GOT3 (cell line): Measurements from ENCODE around the gene ERMN.
"Not testable (repeated sequence)": the region's sequence is repeated elsewhere in the genome, so short reads cannot be mapped to it uniquely, and the experiment has no call there.

Experiments
- DNase-seq: peaks from one replicate; lab custom pipeline; 2025; ENCODE audit warnings: mixed read lengths; lab: John Stamatoyannopoulos, UW

The ERMN gene

GRCh38 chr2:157325786-157326185 lies at the start of gene ERMN:
Gene ERMN, minus strand, starts transcription at chr2:157325824. Its CDS starts 182 bp downstream, at chr2:157325642.
- DNase-seq: no peak

- DNase-seq: no peak
These were observed 49.8 kb upstream of the ERMN start for GRCh38 chr2:157375384-157375783.

GRCh38 chr2:157368508-157368907 lies 42.9 kb upstream of the ERMN start:
- not testable (repeated sequence) for DNase-seq

- DNase-seq: no peak
These were observed 42.1 kb upstream of the ERMN start for GRCh38 chr2:157367704-157368103.

- DNase-seq: no peak
These were observed 38.8 kb upstream of the ERMN start for GRCh38 chr2:157364257-157364974.

GRCh38 chr2:157363612-157364101 lies 38.0 kb upstream of the ERMN start:
- DNase-seq: no peak

GRCh38 chr2:157362627-157363026 lies 37.0 kb upstream of the ERMN start:
- DNase-seq: no peak

- DNase-seq: no peak
These were observed 35.9 kb upstream of the ERMN start for GRCh38 chr2:157361526-157361925.

GRCh38 chr2:157359628-157360027 lies 34.0 kb upstream of the ERMN start:
- DNase-seq: no peak

GRCh38 chr2:157355618-157356017 lies 30.0 kb upstream of the ERMN start:
- DNase-seq: no peak

GRCh38 chr2:157349949-157350515 lies 24.4 kb upstream of the ERMN start:
- DNase-seq: no peak

GRCh38 chr2:157348291-157348921 lies 22.8 kb upstream of the ERMN start:
- no peak for DNase-seq

GRCh38 chr2:157345647-157346389 lies 20.2 kb upstream of the ERMN start:
- no peak for DNase-seq

- not testable (repeated sequence) for DNase-seq
These were observed 15.8 kb upstream of the ERMN start for GRCh38 chr2:157341381-157341780.

- DNase-seq: no peak
These were observed 14.5 kb upstream of the ERMN start for GRCh38 chr2:157339965-157340655.

GRCh38 chr2:157337978-157338377 lies 12.4 kb upstream of the ERMN start:
- no peak for DNase-seq

GRCh38 chr2:157336137-157337010 lies 10.8 kb upstream of the ERMN start:
- DNase-seq: no peak

- no peak for DNase-seq
These were observed 9.2 kb upstream of the ERMN start for GRCh38 chr2:157334797-157335196.

- DNase-seq: no peak
These were observed 8.7 kb upstream of the ERMN start for GRCh38 chr2:157334335-157334734.

- DNase-seq: no peak
These were observed 7.9 kb upstream of the ERMN start for GRCh38 chr2:157333304-157334047.
